K562 (cell line): ENCODE measurements around the gene F11R. TPM values are rescaled to one million over a fixed set of nuclear protein-coding genes. Genes with fewer than 3 reads are reported as not detected.

ENCODE experiments used
- ATF1 ChIP-seq, 2 experiments: fragments of 450-650 bp in 1 of 2; IDR thresholded peaks; 2 replicates each; pipeline ENCODE4 v1.6.1; 2016; ENCODE audit warnings: missing compliant biosample characterization in 1 of 2, missing genetic modification characterization in 1 of 2
- CREB1 ChIP-seq, 2 experiments: sonication (generic) in 1 of 2; formaldehyde crosslinking in 1 of 2; IDR thresholded peaks; 2 replicates each; pipeline versions ENCODE4 v1.6.1 to v1.8.0; 2012 to 2022; ENCODE audit warnings: inconsistent platforms in 1 of 2, mild to moderate bottlenecking in 1 of 2, missing genetic modification reagents in 1 of 2, moderate library complexity in 1 of 2
- GTF2A2 ChIP-seq: IDR thresholded peaks from 2 replicates; pipeline ENCODE4 v1.6.1; 2016; ENCODE audit warnings: mild to moderate bottlenecking, missing genetic modification characterization, missing compliant biosample characterization
- KLF10 ChIP-seq: fragments of 250-450 bp; sonication (Bioruptor Pico); IDR thresholded peaks from 2 replicates; pipeline ENCODE4 v1.6.1; 2021; ENCODE audit warnings: matching md5 sums
- L3MBTL2 ChIP-seq: fragments of 450-650 bp; IDR thresholded peaks from 2 replicates; pipeline ENCODE4 v1.6.1; 2016; ENCODE audit warnings: mild to moderate bottlenecking, moderate library complexity
- MCM2 ChIP-seq: fragments of 450-650 bp; IDR thresholded peaks from 2 replicates; pipeline ENCODE4 v1.6.1; 2017; ENCODE audit warnings: low read depth, mild to moderate bottlenecking
- NCOA1 ChIP-seq: fragments of 450-650 bp; IDR thresholded peaks from 2 replicates; pipeline ENCODE4 v1.6.1; 2016; ENCODE audit warnings: low read depth
- NR2F6 ChIP-seq: fragments of 450-650 bp; formaldehyde crosslinking; IDR thresholded peaks from 2 replicates; pipeline ENCODE4 v1.4.0; 2020; ENCODE audit warnings: mild to moderate bottlenecking
- POLR2H ChIP-seq: IDR thresholded peaks from 2 replicates; pipeline ENCODE4 v1.6.1; 2016; ENCODE audit warnings: missing genetic modification characterization, low read depth, mild to moderate bottlenecking, control low read depth, missing compliant biosample characterization, moderate library complexity
- SIN3B ChIP-seq: fragments of 450-650 bp; IDR thresholded peaks from 2 replicates; pipeline ENCODE4 v1.6.1; 2017; ENCODE audit warnings: low read depth, mild to moderate bottlenecking, moderate library complexity
- ZC3H8 ChIP-seq: fragments of 450-650 bp; IDR thresholded peaks from 2 replicates; pipeline ENCODE4 v1.6.1; 2017
- ZNF217 ChIP-seq: sonication (generic); formaldehyde crosslinking; IDR thresholded peaks from 2 replicates; pipeline ENCODE4 v1.8.0; 2022; ENCODE audit warnings: mild to moderate bottlenecking, missing genetic modification reagents
- ZNF324 ChIP-seq: fragments of 250-450 bp; sonication (Bioruptor Pico); IDR thresholded peaks from 2 replicates; pipeline ENCODE4 v1.4.0; 2020; ENCODE audit warnings: mild to moderate bottlenecking
- ZNF785 ChIP-seq: fragments of 250-450 bp; sonication (Bioruptor Pico); IDR thresholded peaks from 2 replicates; pipeline ENCODE4 v1.4.0; 2020; ENCODE audit warnings: mild to moderate bottlenecking
- polyA plus RNA-seq, 8 experiments: library from polyadenylated mRNA; depleted of rRNA in 4 of 8; stranded (reverse) in 5 of 8; unstranded in 3 of 8; fragments of >200 nt; fragmentation: Nextera tagmentation in 2 of 8; fragmentation: Illumina TruSeq in 1 of 8; extraction: Ambion mirVana in 2 of 8; extraction: Trizol in 1 of 8; gene quantifications; 2 replicates each; pipeline versions ENCODE4 v1.2.1 to v1.2.3, GENCODE V29; 2011 to 2014; ENCODE audit warnings: inconsistent platforms in 1 of 8, missing spikeins in 1 of 8
- total RNA-seq, 7 experiments: library from RNA; depleted of rRNA in 6 of 7; stranded (reverse); fragments of >200 nt in 6 of 7; fragmentation: Illumina TruSeq in 2 of 7; extraction: Trizol in 2 of 7; gene quantifications; 2 replicates each; pipeline versions ENCODE4 v1.2.1 to v1.2.3, GENCODE V29; 2011 to 2021; ENCODE audit warnings: low replicate concordance in 1 of 7
- TF ChIP-seq, protein P1 (sequence below): fragments of 250-450 bp; sonication (Bioruptor Pico); IDR thresholded peaks from 2 replicates; pipeline ENCODE4 v1.5.0; 2020; ENCODE audit warnings: mild to moderate bottlenecking, borderline replicate concordance
- TF ChIP-seq, protein P2 (sequence below): IDR thresholded peaks from 2 replicates; pipeline ENCODE4 v1.6.1; 2016; ENCODE audit warnings: missing genetic modification characterization, missing compliant biosample characterization
- TF ChIP-seq, protein P3 (sequence below): fragments of 150-350 bp; conservative IDR thresholded peaks from 2 replicates; pipeline ENCODE4 v1.6.1; 2014; ENCODE audit warnings: low read length

The F11R gene
- total and polyA plus RNA-seq, 9 of the 15 experiments (the other 6 are each of a cell fraction or from before 2014, with no cell fraction given) = 27.4 to 187 (median 52.5) TPM

DNA sequence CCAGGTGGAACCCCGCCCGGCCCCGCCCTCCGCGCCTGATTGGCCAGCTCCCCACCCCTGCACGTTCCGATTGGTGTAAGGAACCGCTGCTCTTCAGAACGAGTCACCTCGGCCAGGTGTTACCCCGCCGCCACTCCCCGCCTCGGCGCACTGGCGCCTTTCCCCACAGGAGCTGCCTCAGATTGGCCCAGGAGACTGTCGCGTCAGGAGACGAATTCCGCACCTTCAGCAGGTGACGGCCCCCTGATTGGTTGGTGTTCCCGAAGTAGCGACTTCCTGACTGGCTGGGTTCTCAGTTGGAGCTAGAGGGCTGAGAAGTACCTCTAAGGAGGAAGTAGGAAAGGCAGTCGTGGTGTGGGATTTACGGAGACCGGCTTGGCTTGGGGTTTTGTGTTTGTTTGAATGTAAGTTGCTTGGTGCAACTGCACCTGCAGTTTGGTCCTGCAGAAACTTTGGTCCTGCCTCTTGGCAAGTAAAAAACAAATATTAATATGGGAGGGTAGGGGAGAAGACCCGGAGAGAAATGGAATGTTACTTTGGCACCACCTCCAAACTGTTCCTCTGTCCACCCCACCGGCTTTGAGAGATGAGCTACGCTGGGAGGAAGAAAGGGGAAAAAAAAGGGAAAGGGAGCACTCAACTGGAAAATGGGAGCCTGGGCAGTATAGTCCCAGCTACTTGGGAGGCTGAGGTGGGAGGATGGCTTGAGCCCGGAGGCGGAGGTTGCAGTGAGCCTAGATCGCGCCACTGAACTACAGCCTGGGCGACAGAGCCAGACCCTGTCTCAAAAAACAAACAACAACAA, 415 bp upstream of the F11R start (continued):
- no peak for TF ChIP-seq GTF2A2 (tag)
- TF ChIP-seq, protein P1, sequence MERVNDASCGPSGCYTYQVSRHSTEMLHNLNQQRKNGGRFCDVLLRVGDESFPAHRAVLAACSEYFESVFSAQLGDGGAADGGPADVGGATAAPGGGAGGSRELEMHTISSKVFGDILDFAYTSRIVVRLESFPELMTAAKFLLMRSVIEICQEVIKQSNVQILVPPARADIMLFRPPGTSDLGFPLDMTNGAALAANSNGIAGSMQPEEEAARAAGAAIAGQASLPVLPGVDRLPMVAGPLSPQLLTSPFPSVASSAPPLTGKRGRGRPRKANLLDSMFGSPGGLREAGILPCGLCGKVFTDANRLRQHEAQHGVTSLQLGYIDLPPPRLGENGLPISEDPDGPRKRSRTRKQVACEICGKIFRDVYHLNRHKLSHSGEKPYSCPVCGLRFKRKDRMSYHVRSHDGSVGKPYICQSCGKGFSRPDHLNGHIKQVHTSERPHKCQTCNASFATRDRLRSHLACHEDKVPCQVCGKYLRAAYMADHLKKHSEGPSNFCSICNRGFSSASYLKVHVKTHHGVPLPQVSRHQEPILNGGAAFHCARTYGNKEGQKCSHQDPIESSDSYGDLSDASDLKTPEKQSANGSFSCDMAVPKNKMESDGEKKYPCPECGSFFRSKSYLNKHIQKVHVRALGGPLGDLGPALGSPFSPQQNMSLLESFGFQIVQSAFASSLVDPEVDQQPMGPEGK = no peak
- TF ChIP-seq NR2F6 (CRISPR knock-in tag) = no peak
- TF ChIP-seq, protein P2, sequence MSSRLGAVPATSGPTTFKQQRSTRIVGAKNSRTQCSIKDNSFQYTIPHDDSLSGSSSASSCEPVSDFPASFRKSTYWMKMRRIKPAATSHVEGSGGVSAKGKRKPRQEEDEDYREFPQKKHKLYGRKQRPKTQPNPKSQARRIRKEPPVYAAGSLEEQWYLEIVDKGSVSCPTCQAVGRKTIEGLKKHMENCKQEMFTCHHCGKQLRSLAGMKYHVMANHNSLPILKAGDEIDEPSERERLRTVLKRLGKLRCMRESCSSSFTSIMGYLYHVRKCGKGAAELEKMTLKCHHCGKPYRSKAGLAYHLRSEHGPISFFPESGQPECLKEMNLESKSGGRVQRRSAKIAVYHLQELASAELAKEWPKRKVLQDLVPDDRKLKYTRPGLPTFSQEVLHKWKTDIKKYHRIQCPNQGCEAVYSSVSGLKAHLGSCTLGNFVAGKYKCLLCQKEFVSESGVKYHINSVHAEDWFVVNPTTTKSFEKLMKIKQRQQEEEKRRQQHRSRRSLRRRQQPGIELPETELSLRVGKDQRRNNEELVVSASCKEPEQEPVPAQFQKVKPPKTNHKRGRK (tag) = no peak
- TF ChIP-seq L3MBTL2 = peak; percentile 76
- TF ChIP-seq CREB1 (IDR thresholded peaks at IDR 0.05) = peak; percentile 81
- 0 out of 2 replicates have a peak, but pooled peaks have one; percentile 16 for TF ChIP-seq CREB1 (CRISPR knock-in tag; IDR thresholded peaks at IDR 0.05)
- TF ChIP-seq, protein P3, sequence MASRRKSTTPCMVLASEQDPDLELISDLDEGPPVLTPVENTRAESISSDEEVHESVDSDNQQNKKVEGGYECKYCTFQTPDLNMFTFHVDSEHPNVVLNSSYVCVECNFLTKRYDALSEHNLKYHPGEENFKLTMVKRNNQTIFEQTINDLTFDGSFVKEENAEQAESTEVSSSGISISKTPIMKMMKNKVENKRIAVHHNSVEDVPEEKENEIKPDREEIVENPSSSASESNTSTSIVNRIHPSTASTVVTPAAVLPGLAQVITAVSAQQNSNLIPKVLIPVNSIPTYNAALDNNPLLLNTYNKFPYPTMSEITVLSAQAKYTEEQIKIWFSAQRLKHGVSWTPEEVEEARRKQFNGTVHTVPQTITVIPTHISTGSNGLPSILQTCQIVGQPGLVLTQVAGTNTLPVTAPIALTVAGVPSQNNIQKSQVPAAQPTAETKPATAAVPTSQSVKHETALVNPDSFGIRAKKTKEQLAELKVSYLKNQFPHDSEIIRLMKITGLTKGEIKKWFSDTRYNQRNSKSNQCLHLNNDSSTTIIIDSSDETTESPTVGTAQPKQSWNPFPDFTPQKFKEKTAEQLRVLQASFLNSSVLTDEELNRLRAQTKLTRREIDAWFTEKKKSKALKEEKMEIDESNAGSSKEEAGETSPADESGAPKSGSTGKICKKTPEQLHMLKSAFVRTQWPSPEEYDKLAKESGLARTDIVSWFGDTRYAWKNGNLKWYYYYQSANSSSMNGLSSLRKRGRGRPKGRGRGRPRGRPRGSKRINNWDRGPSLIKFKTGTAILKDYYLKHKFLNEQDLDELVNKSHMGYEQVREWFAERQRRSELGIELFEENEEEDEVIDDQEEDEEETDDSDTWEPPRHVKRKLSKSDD = no peak
- TF ChIP-seq POLR2H = peak; percentile 84
- TF ChIP-seq MCM2 = no peak
- TF ChIP-seq ZNF217 (CRISPR knock-in tag) = no peak
- no peak for TF ChIP-seq ZNF324
- TF ChIP-seq ZNF785 (CRISPR knock-in tag) = no peak
- 0 out of 2 replicates have a peak, but pooled peaks have one; percentile 20 for TF ChIP-seq ZC3H8
- peak; percentile 36; the same call in 1 of the 2 replicates for TF ChIP-seq NCOA1
- TF ChIP-seq KLF10 = no peak
- TF ChIP-seq ATF1 (CRISPR knock-in tag; IDR thresholded peaks at IDR 0.05) = no peak
- TF ChIP-seq ATF1 (tag; IDR thresholded peaks at IDR 0.05) = peak; percentile 38; the same call in 1 of the 2 replicates
- 0 out of 2 replicates have a peak, but pooled peaks have one; percentile 15 for TF ChIP-seq SIN3B
- TF ChIP-seq, all 486 proteins: peak for 92
